HepG2 (cell line): ENCODE data around the gene PLD2. TPM values are rescaled to one million over a fixed set of nuclear protein-coding genes. Genes with fewer than 3 reads are reported as not detected.

Source experiments
- ARID3A ChIP-seq: IDR thresholded peaks from 2 replicates; pipeline ENCODE4 v1.6.1; 2012; ENCODE audit warnings: low read depth, low read length, improper control_type of control experiment
- ATF7 ChIP-seq, 2 experiments: fragments of 450-650 bp in 1 of 2; sonication (generic) in 1 of 2; formaldehyde crosslinking in 1 of 2; IDR thresholded peaks; 2 replicates each; pipeline versions ENCODE4 v1.4.0 to v1.6.1; 2016 to 2020; ENCODE audit warnings: antibody characterized with exemption in 1 of 2, mild to moderate bottlenecking in 1 of 2, missing genetic modification reagents in 1 of 2
- ELF1 ChIP-seq: sonication (generic); formaldehyde crosslinking; IDR thresholded peaks from 2 replicates; pipeline ENCODE4 v1.4.0; 2020; ENCODE audit warnings: missing genetic modification reagents
- ETV5 ChIP-seq: IDR thresholded peaks from 2 replicates; pipeline ENCODE4 v1.6.1; 2018; ENCODE audit warnings: missing biosample characterization, missing genetic modification reagents, inconsistent platforms, borderline replicate concordance
- GATAD2A ChIP-seq: IDR thresholded peaks from 2 replicates; pipeline ENCODE4 v1.6.1; 2016
- HDAC1 ChIP-seq: sonication (generic); formaldehyde crosslinking; IDR thresholded peaks from 2 replicates; pipeline ENCODE4 v1.5.1; 2020; ENCODE audit warnings: mild to moderate bottlenecking, missing genetic modification reagents
- KDM5A ChIP-seq: fragments of 200-600 bp; sonication (generic); IDR thresholded peaks from 2 replicates; pipeline ENCODE4 v1.7.0; 2018; ENCODE audit warnings: antibody characterized with exemption, mild to moderate bottlenecking, low read length, borderline replicate concordance
- MED1 ChIP-seq: sonication (generic); formaldehyde crosslinking; IDR thresholded peaks from 2 replicates; pipeline ENCODE4 v1.4.0; 2020; ENCODE audit warnings: missing genetic modification reagents
- MTA1 ChIP-seq: sonication (generic); formaldehyde crosslinking; IDR thresholded peaks from 2 replicates; pipeline ENCODE4 v1.4.0; 2020; ENCODE audit warnings: missing genetic modification reagents, mild to moderate bottlenecking, borderline replicate concordance
- NAIF1 ChIP-seq: sonication (generic); formaldehyde crosslinking; IDR thresholded peaks from 2 replicates; pipeline ENCODE4 v1.5.0; 2020; ENCODE audit warnings: mild to moderate bottlenecking, missing genetic modification reagents, borderline replicate concordance
- NCOR1 ChIP-seq: fragments of 200-600 bp; sonication (generic); IDR thresholded peaks from 2 replicates; pipeline ENCODE4 v1.7.0; 2017; ENCODE audit warnings: antibody characterized with exemption, low read length, borderline replicate concordance
- NR2F1 ChIP-seq, 2 experiments: fragments of 450-650 bp in 1 of 2; formaldehyde crosslinking in 1 of 2; IDR thresholded peaks; 2 replicates each; pipeline versions ENCODE4 v1.5.0 to v1.6.1; 2016 to 2020; ENCODE audit warnings: mild to moderate bottlenecking in 1 of 2, missing compliant biosample characterization in 1 of 2, missing genetic modification reagents in 1 of 2, moderate library complexity in 1 of 2
- PHB2 ChIP-seq: fragments of 450-650 bp; IDR thresholded peaks from 2 replicates; pipeline ENCODE4 v1.6.1; 2018; ENCODE audit not compliant: partially characterized antibody
- RAD21 ChIP-seq: fragments of 450-650 bp; formaldehyde crosslinking; IDR thresholded peaks from 2 replicates; pipeline ENCODE4 v1.5.0; 2020; ENCODE audit warnings: mild to moderate bottlenecking
- SP5 ChIP-seq: IDR thresholded peaks from 2 replicates; pipeline ENCODE4 v1.6.1; 2016; ENCODE audit warnings: low read depth, borderline replicate concordance
- U2AF2 ChIP-seq: fragments of 200-400 bp; formaldehyde crosslinking; IDR thresholded peaks from 2 replicates; pipeline ENCODE4 v1.6.1; 2017; ENCODE audit warnings: low read depth, mild to moderate bottlenecking, low read length
- YEATS2 ChIP-seq: sonication (generic); formaldehyde crosslinking; IDR thresholded peaks from 2 replicates; pipeline ENCODE4 v1.4.0; 2020; ENCODE audit warnings: missing genetic modification reagents, borderline replicate concordance
- ZBTB3 ChIP-seq: sonication (generic); formaldehyde crosslinking; IDR thresholded peaks from 2 replicates; pipeline ENCODE4 v1.4.0; 2020; ENCODE audit warnings: low read depth, mild to moderate bottlenecking, moderate library complexity, missing genetic modification reagents, borderline replicate concordance
- ZFX ChIP-seq: sonication (generic); formaldehyde crosslinking; IDR thresholded peaks from 2 replicates; pipeline ENCODE4 v1.4.0; 2020; ENCODE audit warnings: mild to moderate bottlenecking, low read depth, missing genetic modification reagents, moderate library complexity
- ZKSCAN8 ChIP-seq: IDR thresholded peaks from 2 replicates; pipeline ENCODE4 v1.6.1; 2016; ENCODE audit warnings: borderline replicate concordance, missing genetic modification reagents, missing compliant biosample characterization
- ZNF235 ChIP-seq: sonication (generic); formaldehyde crosslinking; IDR thresholded peaks from 2 replicates; pipeline ENCODE4 v1.8.1; 2023; ENCODE audit warnings: mild to moderate bottlenecking, missing genetic modification reagents, borderline replicate concordance
- ZNF263 ChIP-seq: sonication (generic); formaldehyde crosslinking; IDR thresholded peaks from 2 replicates; pipeline ENCODE4 v1.4.0; 2020; ENCODE audit warnings: missing genetic modification reagents
- ZNF678 ChIP-seq: sonication (generic); formaldehyde crosslinking; IDR thresholded peaks from 2 replicates; pipeline ENCODE4 v1.4.0; 2020; ENCODE audit warnings: mild to moderate bottlenecking, missing genetic modification reagents
- ZNF75D ChIP-seq: sonication (generic); formaldehyde crosslinking; IDR thresholded peaks from 2 replicates; pipeline ENCODE4 v1.8.1; 2023; ENCODE audit warnings: missing genetic modification reagents, mild to moderate bottlenecking, borderline replicate concordance
- ZSCAN21 ChIP-seq: sonication (generic); formaldehyde crosslinking; IDR thresholded peaks from 2 replicates; pipeline ENCODE4 v1.8.0; 2022; ENCODE audit warnings: mild to moderate bottlenecking, missing genetic modification reagents, moderate library complexity, borderline replicate concordance
- polyA plus RNA-seq, 8 experiments: library from polyadenylated mRNA; depleted of rRNA in 3 of 8; stranded (reverse) in 7 of 8; unstranded in 1 of 8; fragments of >200 nt; fragmentation: Illumina TruSeq in 4 of 8; extraction: Trizol in 4 of 8; gene quantifications; 2 replicates each; pipeline versions ENCODE4 v1.2.1 to v1.2.3, GENCODE V29; 2011 to 2016; ENCODE audit warnings: low read depth in 4 of 8, missing spikeins in 1 of 8, mixed read lengths in 1 of 8; ENCODE audit not compliant: insufficient read depth in 1 of 8
- total RNA-seq, 5 experiments: library from RNA; depleted of rRNA; stranded (reverse); fragments of >200 nt; fragmentation: Illumina TruSeq; extraction: Trizol; gene quantifications; 2 replicates each; pipeline ENCODE4 v1.2.3, GENCODE V29; 2016; ENCODE audit warnings: low read depth in 1 of 5
- TF ChIP-seq, protein P1 (sequence below): sonication (generic); formaldehyde crosslinking; conservative IDR thresholded peaks from 2 replicates; pipeline ENCODE4 v1.8.0; 2022; ENCODE audit warnings: mild to moderate bottlenecking, moderate library complexity, missing genetic modification reagents
- TF ChIP-seq, protein P2 (sequence below): sonication (generic); formaldehyde crosslinking; IDR thresholded peaks from 2 replicates; pipeline ENCODE4 v1.8.0; 2022; ENCODE audit warnings: low read depth, missing genetic modification reagents

PLD2 gene
- total and polyA plus RNA-seq, 2 of the 13 experiments (the other 11 are each of a cell fraction or from before 2014, with no cell fraction given), result 13.4 to 29.7 TPM

DNA sequence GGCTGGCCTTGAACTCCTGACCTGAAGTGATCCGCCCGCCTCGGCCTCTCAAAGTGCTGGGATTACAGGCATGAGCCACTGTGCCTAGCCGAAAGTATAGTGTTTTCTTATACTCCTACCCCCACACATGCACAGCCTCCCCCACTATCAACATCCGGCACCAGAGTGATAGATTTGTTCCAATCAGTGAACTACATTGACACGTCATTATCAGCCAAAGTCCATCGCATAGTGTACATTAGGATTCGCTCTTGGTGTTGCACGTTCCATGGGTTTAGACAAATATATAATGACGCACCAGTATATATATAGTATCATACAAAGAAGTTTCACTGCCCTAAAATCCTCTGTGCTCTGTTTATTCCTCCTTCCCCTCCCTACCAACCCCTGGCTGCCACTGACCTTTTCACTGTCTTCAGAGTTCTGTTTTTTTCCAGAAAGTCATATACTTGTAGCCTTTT is 47.1 kb upstream of the PLD2 start (continued):
- peak; percentile 76; the same call in 1 of the 2 replicates for TF ChIP-seq ZKSCAN8
- peak; percentile 61; the same call in 1 of the 2 replicates for TF ChIP-seq YEATS2 (CRISPR knock-in tag)
- TF ChIP-seq KDM5A, result no peak
- TF ChIP-seq ZNF235, result no peak
- TF ChIP-seq MTA1, result peak; percentile 54
- TF ChIP-seq ATF7 (IDR thresholded peaks at IDR 0.05), result peak; percentile 92
- peak; percentile 96 for TF ChIP-seq ATF7 (CRISPR knock-in tag; IDR thresholded peaks at IDR 0.05)
- no peak for TF ChIP-seq PHB2
- TF ChIP-seq NR2F1 (CRISPR knock-in tag; IDR thresholded peaks at IDR 0.05), result peak; percentile 36 to 74
- TF ChIP-seq NAIF1 (CRISPR knock-in tag), result 0 out of 2 replicates have a peak, but pooled peaks have one; percentile 37
- peak; percentile 90 for TF ChIP-seq NCOR1
- no peak for TF ChIP-seq ZSCAN21
- TF ChIP-seq ZNF75D, result no peak
- peak; percentile 94 for TF ChIP-seq GATAD2A
- peak; percentile 78 for TF ChIP-seq SP5 (CRISPR knock-in tag)
- TF ChIP-seq RAD21 (CRISPR knock-in tag), result no peak; the same call in 1 of the 2 replicates
- peak; percentile 47; the same call in 1 of the 2 replicates for TF ChIP-seq ZFX
- peak; percentile 97 for TF ChIP-seq ARID3A
- peak; percentile 88 for TF ChIP-seq HDAC1 (CRISPR knock-in tag)
- TF ChIP-seq ELF1 (CRISPR knock-in tag), result no peak; the same call in 1 of the 2 replicates
- TF ChIP-seq U2AF2, result no peak
- no peak for TF ChIP-seq ZNF678 (CRISPR knock-in tag)
- TF ChIP-seq, protein P1, sequence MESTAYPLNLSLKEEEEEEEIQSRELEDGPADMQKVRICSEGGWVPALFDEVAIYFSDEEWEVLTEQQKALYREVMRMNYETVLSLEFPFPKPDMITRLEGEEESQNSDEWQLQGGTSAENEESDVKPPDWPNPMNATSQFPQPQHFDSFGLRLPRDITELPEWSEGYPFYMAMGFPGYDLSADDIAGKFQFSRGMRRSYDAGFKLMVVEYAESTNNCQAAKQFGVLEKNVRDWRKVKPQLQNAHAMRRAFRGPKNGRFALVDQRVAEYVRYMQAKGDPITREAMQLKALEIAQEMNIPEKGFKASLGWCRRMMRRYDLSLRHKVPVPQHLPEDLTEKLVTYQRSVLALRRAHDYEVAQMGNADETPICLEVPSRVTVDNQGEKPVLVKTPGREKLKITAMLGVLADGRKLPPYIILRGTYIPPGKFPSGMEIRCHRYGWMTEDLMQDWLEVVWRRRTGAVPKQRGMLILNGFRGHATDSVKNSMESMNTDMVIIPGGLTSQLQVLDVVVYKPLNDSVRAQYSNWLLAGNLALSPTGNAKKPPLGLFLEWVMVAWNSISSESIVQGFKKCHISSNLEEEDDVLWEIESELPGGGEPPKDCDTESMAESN, result peak; percentile 79; the same call in 1 of the 2 replicates
- TF ChIP-seq ZNF263, result 0 out of 2 replicates have a peak, but pooled peaks have one; percentile 28
- peak; percentile 88; the same call in 1 of the 2 replicates for TF ChIP-seq ZBTB3
- TF ChIP-seq, protein P2, sequence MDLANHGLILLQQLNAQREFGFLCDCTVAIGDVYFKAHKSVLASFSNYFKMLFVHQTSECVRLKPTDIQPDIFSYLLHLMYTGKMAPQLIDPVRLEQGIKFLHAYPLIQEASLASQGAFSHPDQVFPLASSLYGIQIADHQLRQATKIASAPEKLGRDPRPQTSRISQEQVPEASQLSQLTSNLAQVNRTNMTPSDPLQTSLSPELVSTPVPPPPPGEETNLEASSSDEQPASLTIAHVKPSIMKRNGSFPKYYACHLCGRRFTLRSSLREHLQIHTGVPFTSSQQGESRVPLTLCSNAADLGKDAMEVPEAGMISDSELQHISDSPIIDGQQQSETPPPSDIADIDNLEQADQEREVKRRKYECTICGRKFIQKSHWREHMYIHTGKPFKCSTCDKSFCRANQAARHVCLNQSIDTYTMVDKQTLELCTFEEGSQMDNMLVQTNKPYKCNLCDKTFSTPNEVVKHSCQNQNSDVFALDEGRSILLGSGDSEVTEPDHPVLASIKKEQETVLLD (CRISPR knock-in tag), result no peak
- TF ChIP-seq MED1 (CRISPR knock-in tag), result peak; percentile 99
- peak; percentile 99 for TF ChIP-seq ETV5
